Activated CD8-positive, alpha-beta T cell treated with anti-CD3 and anti-CD28 coated beads for 36 hours (primary cell): ENCODE data around the gene ZFYVE19. TPM values are rescaled to one million over a fixed set of nuclear protein-coding genes. Genes with fewer than 3 reads are reported as not detected.

Source experiments
- ATAC-seq: fragments of 200-7000 bp; cut with Tn5 transposase; one replicate; pipeline ENCODE4 v1.10.0; 2021; ENCODE audit warnings: mild to moderate bottlenecking, moderate library complexity
- CTCF ChIA-PET: fragments of 350-600 bp; sonication (Branson Sonifier 250); formaldehyde crosslinking; loops from one replicate; lab custom pipeline; 2021; ENCODE audit warnings: antibody characterized with exemption; lab: Charles Lee
- POLR2A ChIA-PET: fragments of 350-600 bp; sonication (Branson Sonifier 250); formaldehyde crosslinking; loops from one replicate; lab custom pipeline; 2021; ENCODE audit warnings: antibody characterized with exemption; lab: Charles Lee
- DNase-seq: peaks from one replicate; pipeline ENCODE4 v3.0.0-alpha.2; 2020
- H3K27ac Mint-ChIP-seq: one replicate; pipeline ENCODE4 v1.8.0; 2021; ENCODE audit warnings: mild to moderate bottlenecking, mixed read lengths
- H3K27me3 Mint-ChIP-seq: one replicate; pipeline ENCODE4 v1.8.0; 2021; ENCODE audit warnings: mixed read lengths
- H3K36me3 Mint-ChIP-seq: one replicate; pipeline ENCODE4 v1.8.0; 2021; ENCODE audit warnings: low read depth, mixed read lengths
- H3K4me1 Mint-ChIP-seq: one replicate; pipeline ENCODE4 v1.8.0; 2021; ENCODE audit warnings: low read depth, mixed read lengths
- H3K4me3 Mint-ChIP-seq: one replicate; pipeline ENCODE4 v1.8.0; 2021; ENCODE audit warnings: mild to moderate bottlenecking, moderate library complexity, mixed read lengths
- H3K9me3 Mint-ChIP-seq: one replicate; pipeline ENCODE4 v1.8.0; 2021; ENCODE audit warnings: mixed read lengths
- CTCF ChIP-seq: fragments of 200-600 bp; IDR thresholded peaks from one replicate; pipeline ENCODE4 v1.8.0; 2022; ENCODE audit warnings: antibody characterized with exemption, mild to moderate bottlenecking
- intact Hi-C: fragments of 100-400 bp; cut with micrococcal nuclease; formaldehyde crosslinking; loops from one replicate; pipeline ENCODE4 v1.10.0; 2022
- total RNA-seq, 2 experiments: library from RNA; stranded (reverse); gene quantifications; one replicate each; pipeline ENCODE4 v1.2.3, GENCODE V29; 2021

The ZFYVE19 gene
- total RNA-seq, 2 experiments from 2014 or later: 20.1 to 22.7 TPM

GRCh38 chr15:40771242-40771641, 35.6 kb upstream of the ZFYVE19 start:
- intact Hi-C loops: no loop called here

GRCh38 chr15:40772014-40772413, 34.9 kb upstream of the ZFYVE19 start:
- ATAC-seq (no peak), DNase-seq (no peak)
- intact Hi-C loops: no loop called here
- H3K36me3 Mint-ChIP-seq: peaks cover 13% of the 10 kb centered on the region
- CTCF ChIA-PET: interaction anchor here (1.2 to 2.7 kb wide), 2 partner anchors 10 to 16 kb away, joined by 3 to 16 read pairs; no protein-coding TSS in a partner anchor
- TF ChIP-seq CTCF: no peak
- peaks cover 36% of the 10 kb centered on the region for H3K4me1 Mint-ChIP-seq
- no peak overlapping the region for H3K4me3 Mint-ChIP-seq
- H3K27me3 Mint-ChIP-seq: no peaks in the 10 kb centered on the region
- POLR2A ChIA-PET: interaction anchor here (1.1 to 3.8 kb wide), 2 partner anchors 11 to 34 kb away, joined by 4 to 14 read pairs; partner anchors contain the start of gene ZFYVE19
- no peaks in the 10 kb centered on the region for H3K9me3 Mint-ChIP-seq
- H3K27ac Mint-ChIP-seq: no peak overlapping the region

More at GRCh38 chr15:40771242-40771641, 35.6 kb upstream of the ZFYVE19 start:
- ChIA-PET CTCF (interaction anchor here (1.2 to 2.7 kb wide), 2 partner anchors 11 to 15 kb away, joined by 3 to 16 read pairs; no protein-coding TSS in a partner anchor), POLR2A (interaction anchor here (1.1 to 3.8 kb wide), 2 partner anchors 12 to 35 kb away, joined by 4 to 14 read pairs; partner anchors contain the start of gene ZFYVE19)
- H3K36me3 Mint-ChIP-seq: peaks cover 7% of the 10 kb centered on the region
- no peak overlapping the region for H3K4me3 Mint-ChIP-seq
- no peaks in the 10 kb centered on the region for H3K27me3 Mint-ChIP-seq
- H3K4me1 Mint-ChIP-seq: peaks cover 33% of the 10 kb centered on the region
- TF ChIP-seq CTCF: no peak
- H3K27ac Mint-ChIP-seq: no peak overlapping the region
- no peaks in the 10 kb centered on the region for H3K9me3 Mint-ChIP-seq
- ATAC-seq (no peak), DNase-seq (no peak)

- Mint-ChIP-seq H3K4me3 (no peak overlapping the region), H3K9me3 (no peaks in the 10 kb centered on the region), H3K36me3 (peaks cover 13% of the 10 kb centered on the region), H3K27ac (no peak overlapping the region), H3K4me1 (peaks cover 32% of the 10 kb centered on the region), H3K27me3 (no peaks in the 10 kb centered on the region)
- ATAC-seq (no peak), DNase-seq (no peak)
- ChIA-PET POLR2A (no interaction called here), CTCF (interaction anchor here (0.8 to 2.7 kb wide), 2 partner anchors 9 to 184 kb away, joined by 3 to 16 read pairs; no protein-coding TSS in a partner anchor)
- intact Hi-C loops: no loop called here
- TF ChIP-seq CTCF: no peak
Observed at GRCh38 chr15:40773496-40773895, 33.4 kb upstream of the ZFYVE19 start.

GRCh38 chr15:40773902-40774301, 33.0 kb upstream of the ZFYVE19 start:
- H3K4me3 Mint-ChIP-seq: no peak overlapping the region
- peaks cover 14% of the 10 kb centered on the region for H3K36me3 Mint-ChIP-seq
- ChIA-PET POLR2A (no interaction called here), CTCF (interaction anchor here (0.8 to 2.7 kb wide), 2 partner anchors 9 to 184 kb away, joined by 3 to 16 read pairs; no protein-coding TSS in a partner anchor)
- intact Hi-C loops: no loop called here
- H3K27ac Mint-ChIP-seq: no peak overlapping the region
- H3K9me3 Mint-ChIP-seq: no peaks in the 10 kb centered on the region
- peaks cover 28% of the 10 kb centered on the region for H3K4me1 Mint-ChIP-seq
- DNase-seq (no peak), ATAC-seq (no peak)
- TF ChIP-seq CTCF: no peak
- H3K27me3 Mint-ChIP-seq: no peaks in the 10 kb centered on the region

GRCh38 chr15:40775007-40775406, 31.9 kb upstream of the ZFYVE19 start:
- ChIA-PET CTCF (interaction anchor here (1.3 kb wide), 1 partner anchor 15 kb away, joined by 3 read pairs; no protein-coding TSS in a partner anchor), POLR2A (no interaction called here)
- H3K27me3 Mint-ChIP-seq: no peaks in the 10 kb centered on the region
- H3K36me3 Mint-ChIP-seq: peaks cover 15% of the 10 kb centered on the region
- no peak overlapping the region for H3K4me3 Mint-ChIP-seq
- H3K27ac Mint-ChIP-seq: no peak overlapping the region
- peaks cover 16% of the 10 kb centered on the region for H3K4me1 Mint-ChIP-seq
- no peak for ATAC-seq
- no peaks in the 10 kb centered on the region for H3K9me3 Mint-ChIP-seq
- no peak for TF ChIP-seq CTCF
- intact Hi-C loops: no loop called here
- no peak for DNase-seq
